HG03558 (cell line): ENCODE data around the gene CMAS.

Experiments
- ATAC-seq: cut with Tn5 transposase; IDR thresholded peaks from one replicate; pipeline ENCODE4 v1.9.1; 2021; ENCODE audit warnings: moderate number of reproducible peaks; ENCODE audit not compliant: unreplicated experiment; ENCODE audit errors: extremely low read depth

The CMAS gene

GRCh38 chr12:22101749-22102243 lies 55.8 kb downstream of the CMAS start:
- ATAC-seq = peak; percentile 30

- no peak for ATAC-seq
These were observed 57.4 kb downstream of the CMAS start for GRCh38 chr12:22103418-22103817.

- no peak for ATAC-seq
These were observed 59.5 kb downstream of the CMAS start for GRCh38 chr12:22105542-22105941.

DNA sequence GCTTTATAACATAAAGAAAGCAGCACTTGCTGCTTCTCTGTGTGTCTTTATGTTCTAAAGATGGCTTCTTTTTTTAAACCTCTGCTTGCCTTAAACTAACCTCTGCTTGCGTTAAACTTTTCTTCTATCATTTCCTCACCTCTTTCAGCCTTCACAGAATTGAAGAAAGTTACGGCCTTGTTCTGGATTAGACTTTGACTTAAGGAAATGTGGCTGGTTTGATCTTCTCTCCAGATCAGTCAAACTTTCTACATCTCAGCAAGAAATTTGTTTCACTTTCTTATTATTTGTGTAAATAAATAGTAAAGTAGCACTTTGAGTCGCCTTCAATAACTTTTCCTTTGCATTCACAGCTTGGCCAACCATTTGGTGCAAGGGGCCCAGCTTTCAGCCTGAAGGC lies 64.2 kb downstream of the CMAS start:
- no peak for ATAC-seq
